Ovary (tissue), 3 donors: ENCODE measurements around the gene FEM1B.

Source experiments
- EP300 ChIP-seq: sonication (generic); formaldehyde crosslinking; IDR thresholded peaks from one replicate; pipeline ENCODE4 v1.6.1; 2017; ENCODE audit warnings: antibody characterized with exemption
- POLR2A ChIP-seq: fragments of 450-650 bp; IDR thresholded peaks from one replicate; pipeline ENCODE4 v1.6.1; 2017; ENCODE audit warnings: antibody characterized with exemption, mild to moderate bottlenecking, moderate library complexity
- TF ChIP-seq, protein P1 (sequence below), 3 donors: fragments of 450-650 bp in 2 of 3; fragments of 200-600 bp in 1 of 3; IDR thresholded peaks; one replicate each; pipeline versions ENCODE4 v1.5.1 to v1.8.0; 2016 to 2022; ENCODE audit warnings: antibody characterized with exemption in 3 of 3, mild to moderate bottlenecking in 1 of 3
- donor health status: DM: no; HTN: no; CAD: no.

DNA sequence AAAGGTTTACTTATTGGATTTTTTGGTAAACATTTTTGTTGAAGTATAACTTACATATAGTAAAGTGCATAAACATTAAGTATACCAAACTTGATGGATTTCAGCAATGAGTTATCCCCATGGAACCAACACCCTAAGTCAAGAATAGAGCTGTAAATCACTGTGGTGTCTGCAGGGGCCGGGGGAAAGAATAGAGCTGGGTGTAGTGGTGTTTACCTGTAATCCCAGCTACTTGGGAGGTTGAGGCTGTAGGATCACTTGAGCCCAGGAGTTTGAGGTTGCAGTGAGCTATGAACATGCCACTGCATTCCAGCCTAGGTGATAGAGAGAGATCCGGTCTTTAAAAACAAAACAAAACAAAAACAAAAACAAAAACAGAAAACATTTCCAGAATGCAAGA, 13.3 kb upstream of the FEM1B start:
- TF ChIP-seq POLR2A (no peak), EP300 (no peak)
- TF ChIP-seq, protein P1, sequence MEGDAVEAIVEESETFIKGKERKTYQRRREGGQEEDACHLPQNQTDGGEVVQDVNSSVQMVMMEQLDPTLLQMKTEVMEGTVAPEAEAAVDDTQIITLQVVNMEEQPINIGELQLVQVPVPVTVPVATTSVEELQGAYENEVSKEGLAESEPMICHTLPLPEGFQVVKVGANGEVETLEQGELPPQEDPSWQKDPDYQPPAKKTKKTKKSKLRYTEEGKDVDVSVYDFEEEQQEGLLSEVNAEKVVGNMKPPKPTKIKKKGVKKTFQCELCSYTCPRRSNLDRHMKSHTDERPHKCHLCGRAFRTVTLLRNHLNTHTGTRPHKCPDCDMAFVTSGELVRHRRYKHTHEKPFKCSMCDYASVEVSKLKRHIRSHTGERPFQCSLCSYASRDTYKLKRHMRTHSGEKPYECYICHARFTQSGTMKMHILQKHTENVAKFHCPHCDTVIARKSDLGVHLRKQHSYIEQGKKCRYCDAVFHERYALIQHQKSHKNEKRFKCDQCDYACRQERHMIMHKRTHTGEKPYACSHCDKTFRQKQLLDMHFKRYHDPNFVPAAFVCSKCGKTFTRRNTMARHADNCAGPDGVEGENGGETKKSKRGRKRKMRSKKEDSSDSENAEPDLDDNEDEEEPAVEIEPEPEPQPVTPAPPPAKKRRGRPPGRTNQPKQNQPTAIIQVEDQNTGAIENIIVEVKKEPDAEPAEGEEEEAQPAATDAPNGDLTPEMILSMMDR (IDR thresholded peaks at IDR 0.05), result no peak
